Measurements from ENCODE around the gene ARFRP1. TPM values are rescaled to one million over a fixed set of nuclear protein-coding genes. Genes with fewer than 3 reads are reported as not detected.

Gene ARFRP1
- polyA plus RNA-seq, 3 donors = 18.2 to 31.1 (median 20.7) TPM

DNA sequence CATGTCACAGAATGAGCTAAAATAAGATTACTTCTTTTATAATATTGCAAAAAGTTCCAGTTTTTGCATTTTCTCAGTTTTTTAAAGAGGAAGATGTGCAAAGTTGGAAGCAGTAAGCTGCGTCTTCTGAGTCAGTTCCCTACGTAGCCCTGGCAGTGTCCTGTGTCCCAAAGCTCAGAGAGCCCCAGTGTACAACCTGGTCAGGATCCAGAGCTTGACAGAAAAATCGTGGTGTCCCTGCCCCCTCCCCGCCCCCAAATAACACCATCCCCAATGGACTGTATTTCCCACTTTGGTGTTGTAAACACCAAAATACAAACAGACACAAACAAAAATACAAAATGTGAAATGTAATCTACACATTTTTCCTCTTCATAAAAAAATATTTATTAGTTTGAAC is 36.4 kb upstream of the ARFRP1 start:
- no peaks in the 10 kb centered on the region for H3K9me3 ChIP-seq (replicated peaks in 1 of 2; ENCODE audit: control insufficient read depth in 1 of 2, insufficient read depth in 1 of 2, low read length in 2 of 2)
- H3K27ac ChIP-seq (ENCODE audit: low read depth in 1 of 2, low read length in 2 of 2) = no peak overlapping the region
- no peak overlapping the region for H2AFZ ChIP-seq (ENCODE audit: insufficient read depth, low read depth, low read length, poor library complexity, severe bottlenecking)
- H3K9ac ChIP-seq (ENCODE audit: insufficient read depth, low read length, poor library complexity, severe bottlenecking) = no peak overlapping the region
- peaks cover 0 to 9% of the 10 kb centered on the region in 2 donors for H3K36me3 ChIP-seq (replicated peaks in 1 of 2; ENCODE audit: control insufficient read depth in 1 of 2, insufficient read depth in 2 of 2, low read length in 2 of 2)
- TF ChIP-seq, protein P1, sequence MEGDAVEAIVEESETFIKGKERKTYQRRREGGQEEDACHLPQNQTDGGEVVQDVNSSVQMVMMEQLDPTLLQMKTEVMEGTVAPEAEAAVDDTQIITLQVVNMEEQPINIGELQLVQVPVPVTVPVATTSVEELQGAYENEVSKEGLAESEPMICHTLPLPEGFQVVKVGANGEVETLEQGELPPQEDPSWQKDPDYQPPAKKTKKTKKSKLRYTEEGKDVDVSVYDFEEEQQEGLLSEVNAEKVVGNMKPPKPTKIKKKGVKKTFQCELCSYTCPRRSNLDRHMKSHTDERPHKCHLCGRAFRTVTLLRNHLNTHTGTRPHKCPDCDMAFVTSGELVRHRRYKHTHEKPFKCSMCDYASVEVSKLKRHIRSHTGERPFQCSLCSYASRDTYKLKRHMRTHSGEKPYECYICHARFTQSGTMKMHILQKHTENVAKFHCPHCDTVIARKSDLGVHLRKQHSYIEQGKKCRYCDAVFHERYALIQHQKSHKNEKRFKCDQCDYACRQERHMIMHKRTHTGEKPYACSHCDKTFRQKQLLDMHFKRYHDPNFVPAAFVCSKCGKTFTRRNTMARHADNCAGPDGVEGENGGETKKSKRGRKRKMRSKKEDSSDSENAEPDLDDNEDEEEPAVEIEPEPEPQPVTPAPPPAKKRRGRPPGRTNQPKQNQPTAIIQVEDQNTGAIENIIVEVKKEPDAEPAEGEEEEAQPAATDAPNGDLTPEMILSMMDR (IDR thresholded peaks at IDR 0.05) = no peak
- WGBS (ENCODE audit: insufficient coverage) = 75% methylated on average over 2 of the region's 4 CpGs
- Mint-ChIP-seq H3K27me3 (ENCODE audit: low read depth in 3 of 3) (peaks cover 0 to 2% (median 2%) of the 10 kb centered on the region in 3 donors), H3K9me3 (no peaks in the 10 kb centered on the region), H3K27ac (no peak overlapping the region), H3K36me3 (peaks cover 2 to 8% of the 10 kb centered on the region in 2 donors), H3K4me1 (peaks cover 3% of the 10 kb centered on the region), H3K4me3 (no peak overlapping the region)
- no peak overlapping the region for H3K4me2 ChIP-seq (replicated peaks; ENCODE audit: extremely low read depth, low read length, poor library complexity, severe bottlenecking)
- intact Hi-C loops (cut with micrococcal nuclease) = loop anchor here in 1 of 2 donors (5.0 kb wide), 2 partner anchors 87 to 118 kb away; partner anchors contain the start of genes ABHD16B and RTEL1
- H3K4me1 ChIP-seq (ENCODE audit: control insufficient read depth in 1 of 2, insufficient read depth in 2 of 2, low read length in 2 of 2) = peaks cover 13 to 19% of the 10 kb centered on the region in 2 donors
- no peak for DNase-seq
- H3K79me2 ChIP-seq (ENCODE audit: insufficient read depth, low read length) = peaks cover 7% of the 10 kb centered on the region
- peaks cover 9% of the 10 kb centered on the region for H4K20me1 ChIP-seq (ENCODE audit: insufficient read depth, low read length)
- no peak overlapping the region for H3K4me3 ChIP-seq (replicated peaks in 1 of 3; ENCODE audit: low read depth in 2 of 3, low read length in 3 of 3)
- no peaks in the 10 kb centered on the region for H3K27me3 ChIP-seq (ENCODE audit: control insufficient read depth in 2 of 2, insufficient read depth in 2 of 2, low read length in 2 of 2)

- no peaks in the 10 kb centered on the region for H3K9me3 Mint-ChIP-seq
- peaks cover 0 to 7% (median 4%) of the 10 kb centered on the region in 3 donors for H3K27me3 Mint-ChIP-seq (ENCODE audit: low read depth in 3 of 3)
- no peak for DNase-seq
- H3K36me3 Mint-ChIP-seq = peaks cover 2 to 8% of the 10 kb centered on the region in 2 donors
- no peak overlapping the region for H3K4me2 ChIP-seq (replicated peaks; ENCODE audit: extremely low read depth, low read length, poor library complexity, severe bottlenecking)
- no peaks in the 10 kb centered on the region for H3K9me3 ChIP-seq (replicated peaks in 1 of 2; ENCODE audit: control insufficient read depth in 1 of 2, insufficient read depth in 1 of 2, low read length in 2 of 2)
- H3K27ac ChIP-seq (ENCODE audit: low read depth in 1 of 2, low read length in 2 of 2) = no peak overlapping the region
- H2AFZ ChIP-seq (ENCODE audit: insufficient read depth, low read depth, low read length, poor library complexity, severe bottlenecking) = no peak overlapping the region
- WGBS (ENCODE audit: insufficient coverage) = 85% methylated on average over 14 of the region's 31 CpGs
- peaks cover 15% of the 10 kb centered on the region for H4K20me1 ChIP-seq (ENCODE audit: insufficient read depth, low read length)
- peaks cover 5% of the 10 kb centered on the region for H3K4me1 Mint-ChIP-seq
- no peak overlapping the region for H3K4me3 Mint-ChIP-seq
- H3K4me3 ChIP-seq (replicated peaks in 1 of 3; ENCODE audit: low read depth in 2 of 3, low read length in 3 of 3) = no peak overlapping the region
- intact Hi-C loops (cut with micrococcal nuclease) = loop anchor here in 1 of 2 donors (5.0 kb wide), 2 partner anchors 86 to 119 kb away; partner anchors contain the start of genes ABHD16B and RTEL1
- peaks cover 7% of the 10 kb centered on the region for H3K79me2 ChIP-seq (ENCODE audit: insufficient read depth, low read length)
- no peak overlapping the region for H3K27ac Mint-ChIP-seq
- peaks cover 0 to 3% of the 10 kb centered on the region in 2 donors for H3K27me3 ChIP-seq (ENCODE audit: control insufficient read depth in 2 of 2, insufficient read depth in 2 of 2, low read length in 2 of 2)
- TF ChIP-seq, protein P1 (IDR thresholded peaks at IDR 0.05) = no peak
- peaks cover 0 to 9% of the 10 kb centered on the region in 2 donors for H3K36me3 ChIP-seq (replicated peaks in 1 of 2; ENCODE audit: control insufficient read depth in 1 of 2, insufficient read depth in 2 of 2, low read length in 2 of 2)
- H3K4me1 ChIP-seq (ENCODE audit: control insufficient read depth in 1 of 2, insufficient read depth in 2 of 2, low read length in 2 of 2) = peaks cover 21 to 26% of the 10 kb centered on the region in 2 donors
- H3K9ac ChIP-seq (ENCODE audit: insufficient read depth, low read length, poor library complexity, severe bottlenecking) = no peak overlapping the region
Observed at GRCh38 chr20:63743210-63743970, 35.6 kb upstream of the ARFRP1 start.

All from CD14-positive monocyte (primary cell).